Measurements from ENCODE around the gene BAIAP2.

Gene BAIAP2

DNA sequence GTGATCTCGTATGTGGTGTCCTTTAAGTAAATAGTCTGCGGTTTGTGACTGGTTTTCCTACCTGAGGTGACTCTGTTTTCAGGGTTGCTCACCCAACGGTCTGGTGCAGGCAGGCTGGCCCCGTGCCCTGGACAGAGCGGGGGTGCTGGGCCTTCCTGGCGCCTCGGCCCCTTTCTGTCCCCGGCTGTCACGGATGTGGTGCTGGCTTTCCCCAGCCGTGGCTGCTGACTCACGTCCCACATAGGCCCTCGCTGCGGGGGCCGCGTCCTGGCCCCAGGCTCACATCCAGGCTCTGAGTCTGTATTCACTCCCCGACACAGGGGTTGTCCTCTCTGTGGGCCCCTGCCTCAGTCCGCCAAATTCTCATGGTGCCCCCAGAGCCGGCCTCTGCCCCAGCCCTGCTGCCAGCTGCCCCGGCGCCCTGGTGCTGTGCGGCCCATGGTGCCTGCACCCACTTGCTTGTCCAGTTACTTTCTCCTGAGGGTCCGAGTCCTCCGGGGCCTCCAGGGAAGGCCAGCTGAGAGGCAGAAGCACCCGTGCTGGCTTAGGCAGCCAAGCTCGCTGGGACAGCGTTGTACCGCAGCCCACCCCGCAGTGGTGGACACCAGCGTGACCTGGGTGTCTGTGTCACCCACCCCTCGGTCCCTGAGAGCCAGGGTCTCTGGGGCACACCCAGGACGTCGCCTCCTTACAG is 37.4 kb upstream of the BAIAP2 start:
- peak; percentile 98 for DNase-seq (ENCODE audit: insufficient read length, low spot score)
- no peak for FAIRE-seq
- TF ChIP-seq POLR2A (IDR thresholded peaks at IDR 0.05; ENCODE audit: low read depth, low read length) = 0 out of 2 replicates have a peak, but pooled peaks have one; percentile 22

DNA sequence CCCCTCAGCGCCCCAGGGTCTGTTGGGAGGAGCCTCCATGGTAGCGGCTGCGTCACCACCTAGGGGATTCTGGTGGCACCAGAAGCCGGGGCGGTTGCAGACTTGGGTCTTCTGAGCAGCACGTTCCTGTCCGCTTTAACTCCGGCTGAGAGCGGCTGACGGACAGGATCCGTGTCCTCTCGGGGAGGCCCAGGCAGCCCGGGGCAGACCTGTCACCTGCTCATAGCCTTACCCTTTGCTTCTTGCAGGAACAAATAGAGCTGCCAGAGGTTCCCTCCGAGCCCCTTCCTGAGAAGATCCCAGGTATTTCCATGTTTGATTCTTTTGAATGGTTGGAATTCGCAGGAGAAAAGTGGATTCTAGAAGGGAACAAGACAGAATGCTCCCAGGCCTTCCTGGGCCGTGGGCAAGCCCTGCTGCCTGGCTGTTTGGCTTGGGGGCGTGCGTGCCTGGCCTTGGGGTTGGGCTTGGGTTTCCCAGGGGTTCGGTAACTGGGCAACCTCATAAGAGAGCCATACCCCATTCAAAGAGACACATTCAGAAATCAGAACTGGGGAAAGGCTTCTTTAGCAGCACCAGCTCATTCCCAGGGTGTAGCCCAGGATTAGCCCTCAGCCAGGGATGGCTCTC is 36.7 kb upstream of the BAIAP2 start:
- no peak for DNase-seq (ENCODE audit: insufficient read length, low spot score)
- FAIRE-seq = no peak
- no peak for TF ChIP-seq POLR2A (IDR thresholded peaks at IDR 0.05; ENCODE audit: low read depth, low read length)

DNA sequence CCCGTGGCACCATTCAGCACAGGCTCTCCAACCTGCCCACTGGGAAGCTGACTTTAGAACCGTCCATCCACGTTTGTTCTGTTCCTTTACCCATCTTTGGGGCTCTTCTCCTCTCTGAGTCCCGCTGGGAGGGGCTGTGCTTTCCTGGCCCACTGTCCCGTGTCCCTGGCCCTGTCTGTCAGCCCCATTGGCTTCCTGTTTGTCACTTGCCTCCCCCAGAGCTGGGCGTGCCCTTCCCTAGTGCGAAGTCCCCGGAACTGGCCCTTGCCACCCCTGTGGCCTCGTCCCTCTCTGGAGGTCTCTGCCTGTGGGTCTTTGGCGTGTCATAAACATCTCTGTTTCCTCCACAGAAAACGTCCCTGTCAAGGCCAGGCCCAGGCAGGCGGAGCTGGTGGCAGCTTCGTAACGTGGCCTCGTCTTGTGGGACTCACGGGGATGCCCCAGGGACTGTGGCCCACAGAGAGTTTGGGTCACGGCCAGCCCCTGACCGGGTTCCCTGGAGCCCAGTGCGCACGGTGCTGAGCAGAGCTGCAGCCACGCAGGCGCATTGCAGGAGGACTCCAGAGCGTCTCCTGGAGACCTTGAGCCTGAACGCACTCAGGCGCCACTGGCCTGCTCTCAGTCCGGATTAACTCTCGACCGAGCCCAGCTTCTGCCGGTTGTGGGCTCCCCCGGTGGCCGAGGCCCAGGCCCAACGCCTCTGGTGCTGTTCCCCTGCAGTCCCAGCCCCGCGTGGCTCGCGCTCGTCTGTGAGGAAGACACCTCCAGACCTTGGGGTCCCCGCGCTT is 36.0 kb upstream of the BAIAP2 start:
- TF ChIP-seq POLR2A (IDR thresholded peaks at IDR 0.05; ENCODE audit: low read depth, low read length) = no peak
- DNase-seq (ENCODE audit: insufficient read length, low spot score) (no peak), FAIRE-seq (no peak)

DNA sequence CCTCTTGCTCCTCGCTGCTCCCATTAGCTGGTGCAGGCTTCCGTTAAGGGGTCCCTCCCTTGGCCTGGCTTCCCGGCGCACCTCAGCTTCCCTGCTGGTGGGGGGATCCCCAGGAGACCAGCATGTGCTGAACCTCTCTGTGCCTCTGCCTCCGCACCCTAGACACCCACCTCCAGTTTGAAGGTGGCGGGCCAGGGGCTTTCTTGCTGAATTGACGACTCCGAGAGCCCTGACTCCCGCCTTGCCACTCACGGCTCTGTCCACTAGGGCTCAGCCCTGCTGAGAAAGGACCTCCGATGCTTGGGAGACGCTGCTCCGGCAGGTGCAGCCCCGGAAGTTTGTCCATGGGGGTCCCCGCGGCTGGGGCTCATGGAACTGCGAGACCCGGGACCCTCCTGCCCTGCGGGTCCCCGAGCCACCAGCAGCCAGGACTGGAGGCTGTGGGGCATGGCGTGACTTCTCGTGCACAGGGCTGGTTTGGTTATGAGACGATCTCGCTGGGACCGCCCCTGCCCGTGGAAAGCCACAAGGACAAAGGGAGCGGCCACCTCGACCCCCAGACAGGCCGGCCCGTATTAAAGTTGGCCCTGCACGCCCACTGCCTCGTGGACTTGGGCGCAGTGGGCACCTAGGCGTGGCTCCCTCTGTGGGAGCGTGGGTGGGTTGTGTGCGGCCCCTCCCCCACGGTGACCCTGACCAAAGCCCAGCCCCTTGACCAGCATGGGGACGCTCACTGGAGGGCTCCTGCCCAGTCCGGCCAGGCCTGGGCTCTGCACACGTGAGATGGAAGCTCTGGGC is 35.2 kb upstream of the BAIAP2 start:
- TF ChIP-seq POLR2A (IDR thresholded peaks at IDR 0.05; ENCODE audit: low read depth, low read length) = no peak
- FAIRE-seq = no peak
- no peak for DNase-seq (ENCODE audit: insufficient read length, low spot score)

DNA sequence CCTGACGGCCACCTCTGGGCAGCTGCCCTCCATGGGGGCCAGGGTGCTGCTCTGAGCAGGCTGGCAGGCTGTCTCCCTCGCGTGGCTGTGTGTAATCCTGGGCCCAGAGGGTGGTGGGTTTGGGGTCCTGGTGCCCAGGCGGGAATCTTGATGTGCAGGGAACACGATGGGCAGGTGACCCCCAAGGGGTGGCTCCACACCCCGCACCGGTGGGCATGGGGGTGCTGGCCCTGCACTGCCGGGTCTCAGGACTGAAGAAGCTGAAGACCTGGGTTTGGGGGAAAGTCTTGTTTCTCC is 34.7 kb upstream of the BAIAP2 start:
- DNase-seq (ENCODE audit: insufficient read length, low spot score) (no peak), FAIRE-seq (no peak)
- TF ChIP-seq POLR2A (IDR thresholded peaks at IDR 0.05; ENCODE audit: low read depth, low read length) = no peak

DNA sequence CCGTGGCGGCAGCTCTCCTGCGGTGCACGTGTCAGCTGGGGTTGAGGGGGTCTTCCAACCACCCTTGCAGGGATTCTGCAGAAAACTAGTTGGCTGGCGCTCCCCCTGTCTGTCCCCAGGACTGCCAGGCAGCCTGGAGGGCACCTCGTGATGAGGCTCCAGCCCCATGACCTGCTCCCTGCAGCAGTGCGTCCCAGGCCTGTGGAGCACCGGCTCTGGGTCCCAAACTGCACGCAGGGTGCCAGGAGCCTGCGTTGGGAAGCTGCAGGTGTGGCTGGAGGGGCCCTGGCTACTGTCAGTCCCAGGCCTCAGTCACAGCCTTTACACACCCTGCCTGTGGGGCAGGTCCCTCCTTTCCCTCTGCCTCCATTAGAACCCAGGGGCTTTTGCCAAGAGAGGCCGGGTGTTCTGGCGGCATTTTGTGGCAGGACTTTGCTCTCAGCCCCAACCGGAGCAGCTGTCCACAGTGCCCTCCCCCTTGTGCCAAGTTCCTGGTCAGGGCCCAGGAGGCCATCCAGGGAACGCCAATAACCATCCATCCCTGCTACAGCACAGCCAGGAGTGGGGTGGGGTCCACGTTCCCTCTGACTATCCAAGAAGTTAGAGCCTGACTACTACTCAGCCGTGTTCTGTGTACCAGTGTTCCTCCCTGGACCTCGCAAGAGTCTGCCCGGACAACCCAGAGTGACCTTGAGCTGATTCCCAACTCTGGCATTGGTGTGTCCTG is 34.2 kb upstream of the BAIAP2 start:
- FAIRE-seq (no peak), DNase-seq (ENCODE audit: insufficient read length, low spot score) (no peak)
- no peak for TF ChIP-seq POLR2A (IDR thresholded peaks at IDR 0.05; ENCODE audit: low read depth, low read length)

DNA sequence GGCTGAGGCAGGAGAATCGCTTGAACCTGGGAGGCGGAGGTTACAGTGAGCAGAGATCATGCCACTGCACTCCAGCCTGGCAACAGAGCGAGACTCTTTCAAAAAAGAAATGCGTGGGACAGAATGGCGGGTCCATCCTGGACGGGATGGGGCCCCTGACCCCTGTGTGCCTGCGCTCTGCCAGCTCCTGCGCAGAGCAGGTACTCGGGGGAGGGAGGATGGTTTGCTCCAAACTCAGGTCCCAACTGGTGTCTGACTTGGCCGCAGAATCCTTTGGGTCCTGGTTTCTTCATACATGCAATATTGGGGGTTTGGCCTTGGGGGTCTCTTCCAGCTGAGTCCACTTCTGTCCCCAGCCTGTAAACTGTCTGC is 33.0 kb upstream of the BAIAP2 start:
- no peak for FAIRE-seq
- DNase-seq (ENCODE audit: insufficient read length, low spot score) = no peak
- no peak for TF ChIP-seq POLR2A (IDR thresholded peaks at IDR 0.05; ENCODE audit: low read depth, low read length)

DNA sequence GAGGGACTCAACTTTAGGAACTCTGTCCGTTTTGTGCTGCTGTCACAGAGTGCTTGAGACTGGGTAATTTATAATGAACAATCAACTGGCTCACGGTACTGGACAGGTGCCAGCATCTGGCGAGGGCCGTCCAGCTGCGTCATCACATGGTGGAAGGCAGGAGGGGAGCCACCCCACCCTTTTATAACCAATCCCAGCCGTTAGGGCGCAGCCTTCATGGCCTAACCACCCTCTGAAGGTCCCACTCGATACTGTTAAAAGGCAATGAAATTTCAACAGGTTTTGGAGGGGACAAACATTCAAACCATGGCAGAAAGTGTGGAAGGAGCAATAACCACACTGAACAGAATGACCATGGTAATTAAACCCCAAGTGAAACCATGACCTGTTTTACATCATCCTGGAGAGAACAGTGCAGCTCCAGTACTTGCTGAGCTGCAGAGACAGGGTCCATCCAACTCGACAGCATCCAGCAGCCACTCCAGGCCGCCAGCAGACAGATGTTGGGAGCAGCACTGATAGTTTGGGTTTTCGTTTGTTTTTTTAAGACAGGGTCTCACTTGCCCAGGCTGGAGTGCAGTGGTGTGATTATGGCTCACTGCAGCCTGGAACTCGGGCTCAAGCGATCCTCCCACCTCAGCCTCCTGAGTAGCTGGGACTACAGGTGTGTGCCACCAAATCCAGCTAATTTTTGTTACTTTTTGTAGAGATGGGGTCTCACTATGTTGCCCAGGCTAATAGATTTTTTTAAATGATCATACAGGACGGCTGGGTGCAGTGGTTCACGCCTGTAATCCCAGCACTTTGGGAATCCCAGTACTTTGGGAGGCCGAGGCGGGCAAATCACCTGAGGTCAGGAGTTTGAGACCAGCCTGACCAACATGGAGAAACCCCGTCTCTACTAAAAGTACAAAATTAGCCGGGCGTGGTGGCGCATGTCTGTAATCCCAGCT is 32.3 kb upstream of the BAIAP2 start:
- TF ChIP-seq POLR2A (IDR thresholded peaks at IDR 0.05; ENCODE audit: low read depth, low read length) = no peak
- DNase-seq (ENCODE audit: insufficient read length, low spot score) = peak; percentile 83
- FAIRE-seq = no peak

DNA sequence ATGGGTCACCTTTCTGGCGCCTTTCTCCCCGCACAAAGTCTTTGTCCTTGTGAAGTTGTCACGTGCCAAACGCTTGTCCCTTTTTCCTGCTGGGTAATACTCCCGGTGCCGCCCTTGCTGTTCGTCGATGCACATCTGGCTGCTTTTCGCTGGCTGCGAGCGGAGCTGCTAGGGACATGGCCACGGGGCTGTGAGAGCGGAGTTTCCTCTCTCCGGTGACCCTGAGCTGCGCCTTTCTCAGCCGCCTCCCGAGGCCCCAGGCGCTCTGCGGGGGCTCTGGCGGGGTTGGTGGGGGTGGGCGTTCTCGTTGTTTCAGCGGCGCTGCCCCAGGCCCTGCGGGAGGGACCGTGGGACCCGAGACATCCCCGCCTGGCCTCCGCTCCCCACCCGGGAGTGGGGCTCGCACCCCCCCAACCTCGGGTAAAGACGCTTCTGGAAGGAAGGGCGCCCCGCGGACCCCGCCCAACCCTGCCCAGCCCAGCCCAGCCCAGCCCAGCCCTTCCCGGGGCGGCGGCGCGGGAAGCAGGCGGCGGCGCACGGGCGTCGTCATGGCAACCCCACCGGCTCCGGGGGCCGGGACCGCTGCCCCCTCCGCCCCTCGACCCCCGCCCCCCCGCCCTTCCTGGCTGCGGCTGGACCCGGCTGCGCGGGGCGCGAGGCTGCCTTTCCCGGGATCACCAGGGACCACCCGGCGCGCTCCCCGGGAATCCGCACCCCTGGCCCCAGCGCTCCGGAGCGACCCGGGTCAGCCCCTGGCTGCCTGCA is 31.1 kb upstream of the BAIAP2 start:
- 0 out of 2 replicates have a peak, but pooled peaks have one; percentile 13 for TF ChIP-seq POLR2A (IDR thresholded peaks at IDR 0.05; ENCODE audit: low read depth, low read length)
- DNase-seq (ENCODE audit: insufficient read length, low spot score) = no peak
- FAIRE-seq = no peak

DNA sequence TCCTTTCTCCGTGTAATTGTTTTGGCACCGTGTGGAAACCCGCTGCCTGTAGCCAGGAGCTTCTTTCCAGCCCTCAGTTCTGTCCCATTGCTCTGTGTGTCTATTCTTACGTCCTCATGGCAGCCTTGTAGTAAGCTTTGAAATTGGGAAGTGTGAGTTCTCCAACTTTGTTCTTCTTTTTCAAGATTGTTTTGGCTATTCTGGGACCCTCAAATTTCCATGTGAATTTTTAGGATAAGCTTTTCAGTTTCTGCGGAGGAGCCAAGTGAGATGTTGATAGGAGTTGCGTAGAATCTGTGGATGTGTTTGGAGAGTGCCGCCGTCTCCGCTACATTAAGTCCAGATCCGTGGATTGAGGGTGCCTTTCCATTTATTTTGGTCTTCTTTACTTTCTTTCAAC is 28.1 kb upstream of the BAIAP2 start:
- no peak for TF ChIP-seq POLR2A (IDR thresholded peaks at IDR 0.05; ENCODE audit: low read depth, low read length)
- DNase-seq (ENCODE audit: insufficient read length, low spot score) (no peak), FAIRE-seq (no peak)

DNA sequence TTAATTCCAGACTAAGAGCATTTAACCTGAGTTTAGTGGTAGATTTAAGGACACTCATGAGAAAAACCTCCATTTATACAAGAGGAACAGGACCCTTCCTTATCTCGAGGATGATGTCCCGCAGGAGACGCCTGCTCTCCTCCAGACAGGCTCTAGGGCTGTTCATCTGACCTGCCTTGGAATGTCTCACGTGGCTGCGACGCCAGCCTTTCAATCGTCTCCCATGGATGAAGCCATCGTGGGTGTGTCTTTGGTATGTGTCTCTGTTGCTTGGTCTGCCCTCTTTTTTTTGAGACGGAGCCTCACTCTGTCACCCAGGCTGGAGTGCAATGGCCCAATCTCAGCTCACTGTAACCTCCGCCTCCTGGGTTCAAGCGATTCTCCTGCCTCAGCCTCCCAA is 26.8 kb upstream of the BAIAP2 start:
- TF ChIP-seq POLR2A (IDR thresholded peaks at IDR 0.05; ENCODE audit: low read depth, low read length) = no peak
- no peak for DNase-seq (ENCODE audit: insufficient read length, low spot score)
- no peak for FAIRE-seq

DNA sequence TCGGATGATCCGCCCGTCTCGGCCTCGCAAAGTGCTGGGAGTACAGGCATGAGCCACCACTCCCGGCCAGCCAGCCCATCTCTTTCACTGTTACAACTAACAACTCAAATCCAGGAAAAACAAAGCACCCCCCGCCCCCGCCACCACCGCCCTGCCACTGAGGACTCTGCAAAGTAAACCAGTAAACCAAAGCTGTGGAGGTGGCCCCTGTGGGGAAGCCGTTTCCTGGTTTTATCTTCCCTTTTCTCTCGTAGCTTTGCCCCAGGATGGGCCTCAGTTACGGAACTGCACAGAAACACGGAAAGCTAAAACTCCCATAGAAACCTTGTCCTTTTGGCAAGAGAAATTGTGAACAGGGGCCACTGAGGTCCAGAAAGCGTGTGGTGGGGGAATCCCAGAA is 25.8 kb upstream of the BAIAP2 start:
- no peak for DNase-seq (ENCODE audit: insufficient read length, low spot score)
- no peak for FAIRE-seq
- TF ChIP-seq POLR2A (IDR thresholded peaks at IDR 0.05; ENCODE audit: low read depth, low read length) = no peak
